HG02763 (cell line): ENCODE measurements around the gene GRIP1.

Experiments
- ATAC-seq: cut with Tn5 transposase; IDR thresholded peaks from one replicate; pipeline ENCODE4 v1.9.1; 2021; ENCODE audit warnings: mild to moderate bottlenecking, moderate library complexity; ENCODE audit not compliant: unreplicated experiment

The GRIP1 gene

GRCh38 chr12:66653796-66654195, 25.1 kb downstream of the GRIP1 start:
- ATAC-seq, result no peak

- no peak for ATAC-seq
Measured at GRCh38 chr12:66648033-66648735, 30.7 kb downstream of the GRIP1 start.

GRCh38 chr12:66647034-66647691, 31.7 kb downstream of the GRIP1 start:
- no peak for ATAC-seq

GRCh38 chr12:66644151-66644550, 34.7 kb downstream of the GRIP1 start:
- ATAC-seq, result no peak

GRCh38 chr12:66640691-66641460, 38.0 kb downstream of the GRIP1 start:
- ATAC-seq, result no peak

- no peak for ATAC-seq
Measured at GRCh38 chr12:66638666-66639065, 40.2 kb downstream of the GRIP1 start.

- ATAC-seq, result no peak
Measured at GRCh38 chr12:66637699-66638301, 41.1 kb downstream of the GRIP1 start.

GRCh38 chr12:66636771-66637170, 42.1 kb downstream of the GRIP1 start:
- no peak for ATAC-seq

- no peak for ATAC-seq
Measured at GRCh38 chr12:66633676-66634075, 45.2 kb downstream of the GRIP1 start.

- ATAC-seq, result no peak
Measured at GRCh38 chr12:66629138-66629870, 49.6 kb downstream of the GRIP1 start.

GRCh38 chr12:66627988-66628317, 50.9 kb downstream of the GRIP1 start:
- no peak for ATAC-seq

- ATAC-seq, result no peak
Measured at GRCh38 chr12:66627270-66627987, 51.4 kb downstream of the GRIP1 start.

- no peak for ATAC-seq
Measured at GRCh38 chr12:66624806-66625205, 54.1 kb downstream of the GRIP1 start.

- no peak for ATAC-seq
Measured at GRCh38 chr12:66623455-66623854, 55.4 kb downstream of the GRIP1 start.

- ATAC-seq, result no peak
Measured at GRCh38 chr12:66620688-66621087, 58.2 kb downstream of the GRIP1 start.

GRCh38 chr12:66620026-66620425, 58.9 kb downstream of the GRIP1 start:
- no peak for ATAC-seq

- ATAC-seq, result no peak
Measured at GRCh38 chr12:66617991-66618390, 60.9 kb downstream of the GRIP1 start.

GRCh38 chr12:66612090-66612775, 66.6 kb downstream of the GRIP1 start:
- ATAC-seq, result no peak

- no peak for ATAC-seq
Measured at GRCh38 chr12:66607147-66607546, 71.7 kb downstream of the GRIP1 start.

GRCh38 chr12:66605293-66605692, 73.6 kb downstream of the GRIP1 start:
- ATAC-seq, result no peak
